ENCODE data around the gene ABLIM2.

ABLIM2 gene

DNA sequence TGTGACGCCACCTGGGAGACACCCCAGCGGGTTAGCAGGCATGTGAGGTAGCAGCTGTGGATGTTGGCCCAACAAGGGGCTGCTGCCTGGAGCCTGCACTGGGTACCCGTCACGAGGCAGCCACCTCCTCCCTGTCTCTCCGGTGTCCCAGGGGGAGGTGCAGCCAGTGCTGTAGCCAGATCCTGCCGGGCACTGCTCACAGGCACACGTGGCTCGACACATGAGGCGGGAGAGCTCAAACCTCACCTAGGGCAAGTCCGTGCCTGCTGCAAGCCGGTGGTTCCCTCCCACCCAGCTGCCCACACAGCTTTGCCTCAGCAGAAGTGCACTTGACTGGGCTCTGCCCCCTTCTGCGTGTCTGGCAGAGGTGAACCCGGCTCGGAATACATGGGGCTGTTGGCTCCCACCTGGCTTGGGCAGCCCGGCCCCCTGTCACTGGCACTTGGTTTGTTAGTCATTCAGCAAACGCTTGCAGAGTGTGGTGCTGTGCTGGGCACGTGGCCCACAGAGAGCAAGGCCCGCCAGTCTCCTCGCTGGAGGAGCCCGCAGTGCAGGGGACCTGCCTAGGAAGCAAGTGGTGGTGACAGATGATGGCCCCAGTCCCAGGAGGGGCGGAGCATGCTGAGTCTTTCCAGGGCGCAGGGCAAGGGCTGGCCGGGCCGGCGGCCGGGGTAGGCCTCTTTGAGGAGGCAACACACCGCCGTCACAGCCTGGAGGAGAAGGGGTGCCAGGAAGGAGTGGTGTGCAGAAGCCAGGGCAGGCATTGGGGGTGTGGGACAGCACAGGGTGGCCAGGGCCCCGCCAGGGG lies 30.3 kb upstream of the ABLIM2 start:
- Histone ChIP-seq H3K4me3 (ENCODE audit: low read length) (no peak overlapping the region), H3K4me1 (ENCODE audit: control insufficient read depth, insufficient read depth, low read length) (no peaks in the 10 kb centered on the region), H3K27ac (ENCODE audit: low read depth, low read length) (no peak overlapping the region), H3K9ac (ENCODE audit: low read length) (no peak overlapping the region), H3K36me3 (ENCODE audit: control insufficient read depth, insufficient read depth, low read length) (no peaks in the 10 kb centered on the region), H3K27me3 (ENCODE audit: control insufficient read depth, insufficient read depth, low read length) (no peaks in the 10 kb centered on the region)

DNA sequence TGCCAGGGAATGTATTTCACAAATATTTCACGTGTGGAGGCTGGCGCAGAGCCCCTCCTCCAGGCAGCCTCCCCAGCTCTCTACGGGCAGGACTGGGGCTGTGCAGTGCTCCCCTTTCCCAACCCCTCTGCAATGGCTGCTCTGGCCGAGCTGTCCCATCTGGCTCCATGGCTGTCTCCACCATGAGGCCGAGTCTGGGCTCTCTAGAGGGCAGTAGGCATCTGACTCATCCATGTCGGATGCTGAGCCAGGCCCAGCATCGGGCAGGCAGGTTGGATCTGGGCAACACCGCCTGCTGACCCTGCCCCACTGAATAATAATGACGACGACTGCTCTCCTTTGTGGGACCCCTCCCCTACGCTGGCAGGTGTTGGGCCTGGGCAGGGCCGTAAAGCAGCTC lies 29.5 kb upstream of the ABLIM2 start:
- no peaks in the 10 kb centered on the region for H3K27me3 ChIP-seq (ENCODE audit: control insufficient read depth, insufficient read depth, low read length)
- no peaks in the 10 kb centered on the region for H3K4me1 ChIP-seq (ENCODE audit: control insufficient read depth, insufficient read depth, low read length)
- H3K4me3 ChIP-seq (ENCODE audit: low read length): no peak overlapping the region
- H3K9ac ChIP-seq (ENCODE audit: low read length): no peak overlapping the region
- H3K27ac ChIP-seq (ENCODE audit: low read depth, low read length): no peak overlapping the region
- no peaks in the 10 kb centered on the region for H3K36me3 ChIP-seq (ENCODE audit: control insufficient read depth, insufficient read depth, low read length)

DNA sequence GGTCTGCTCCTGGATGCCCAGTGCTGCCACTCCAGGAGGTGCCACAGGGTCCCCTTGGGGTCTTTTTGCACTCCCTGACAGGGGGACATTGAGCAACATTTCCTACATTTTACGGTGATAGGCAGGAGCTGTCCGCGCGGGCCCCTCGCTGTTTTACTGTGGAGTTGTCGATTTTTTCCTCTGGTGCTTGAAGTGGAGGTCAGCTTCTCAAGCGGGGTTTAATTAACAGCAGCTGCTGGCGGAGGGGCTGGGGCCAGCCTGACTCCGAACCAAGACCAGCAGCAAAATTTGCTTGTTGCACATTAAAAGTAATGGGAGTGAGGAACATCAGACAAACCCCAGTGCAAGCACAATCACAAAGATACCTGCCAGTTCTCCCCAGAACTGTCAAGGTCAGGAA lies 27.3 kb upstream of the ABLIM2 start:
- Histone ChIP-seq H3K4me1 (ENCODE audit: control insufficient read depth, insufficient read depth, low read length) (no peaks in the 10 kb centered on the region), H3K27ac (ENCODE audit: low read depth, low read length) (no peak overlapping the region), H3K27me3 (ENCODE audit: control insufficient read depth, insufficient read depth, low read length) (no peaks in the 10 kb centered on the region), H3K4me3 (ENCODE audit: low read length) (no peak overlapping the region), H3K9ac (ENCODE audit: low read length) (no peak overlapping the region), H3K36me3 (ENCODE audit: control insufficient read depth, insufficient read depth, low read length) (no peaks in the 10 kb centered on the region)

DNA sequence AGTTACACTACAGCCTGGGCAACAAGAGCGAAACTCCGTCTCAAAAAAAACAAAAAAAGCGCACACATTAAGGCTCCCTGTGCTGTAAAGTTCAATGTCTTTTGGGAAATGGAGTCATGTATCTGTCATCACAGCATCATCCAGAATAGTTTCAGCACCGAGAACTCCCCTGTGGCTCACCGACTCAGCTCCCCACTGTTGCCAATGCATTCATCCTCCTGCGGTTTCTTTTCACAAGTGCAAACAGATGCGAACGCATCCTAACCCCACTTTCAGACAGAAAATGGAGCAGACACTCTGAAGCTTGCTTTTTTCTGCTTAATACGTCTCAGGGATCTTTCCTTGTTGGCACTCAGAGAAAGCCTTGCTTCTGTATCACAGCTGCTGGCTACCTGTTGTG lies 26.7 kb upstream of the ABLIM2 start:
- no peaks in the 10 kb centered on the region for H3K4me1 ChIP-seq (ENCODE audit: control insufficient read depth, insufficient read depth, low read length)
- H3K4me3 ChIP-seq (ENCODE audit: low read length): no peak overlapping the region
- H3K27me3 ChIP-seq (ENCODE audit: control insufficient read depth, insufficient read depth, low read length): no peaks in the 10 kb centered on the region
- H3K9ac ChIP-seq (ENCODE audit: low read length): no peak overlapping the region
- H3K27ac ChIP-seq (ENCODE audit: low read depth, low read length): no peak overlapping the region
- H3K36me3 ChIP-seq (ENCODE audit: control insufficient read depth, insufficient read depth, low read length): no peaks in the 10 kb centered on the region

DNA sequence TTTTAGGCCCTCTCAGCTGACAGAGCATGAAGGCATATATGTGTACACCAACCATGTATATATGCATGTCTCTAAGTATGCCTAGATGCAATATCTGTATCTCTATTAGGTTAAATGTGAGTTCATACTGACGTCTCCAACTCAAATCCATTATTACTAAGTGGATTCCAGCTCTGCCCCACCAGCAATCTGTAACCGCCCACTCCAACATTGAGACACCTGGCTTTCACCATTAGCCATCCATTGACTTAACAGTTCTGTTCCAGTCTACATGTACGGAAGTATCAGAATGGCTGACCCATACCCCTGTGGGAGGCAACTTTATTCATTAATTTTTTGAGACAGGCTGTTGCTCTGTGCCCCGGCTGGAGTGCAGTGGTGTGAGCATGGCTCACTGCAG lies 25.4 kb upstream of the ABLIM2 start:
- Histone ChIP-seq H3K27me3 (ENCODE audit: control insufficient read depth, insufficient read depth, low read length) (no peaks in the 10 kb centered on the region), H3K4me1 (ENCODE audit: control insufficient read depth, insufficient read depth, low read length) (no peaks in the 10 kb centered on the region), H3K4me3 (ENCODE audit: low read length) (no peak overlapping the region), H3K36me3 (ENCODE audit: control insufficient read depth, insufficient read depth, low read length) (no peaks in the 10 kb centered on the region), H3K27ac (ENCODE audit: low read depth, low read length) (no peak overlapping the region), H3K9ac (ENCODE audit: low read length) (no peak overlapping the region)

DNA sequence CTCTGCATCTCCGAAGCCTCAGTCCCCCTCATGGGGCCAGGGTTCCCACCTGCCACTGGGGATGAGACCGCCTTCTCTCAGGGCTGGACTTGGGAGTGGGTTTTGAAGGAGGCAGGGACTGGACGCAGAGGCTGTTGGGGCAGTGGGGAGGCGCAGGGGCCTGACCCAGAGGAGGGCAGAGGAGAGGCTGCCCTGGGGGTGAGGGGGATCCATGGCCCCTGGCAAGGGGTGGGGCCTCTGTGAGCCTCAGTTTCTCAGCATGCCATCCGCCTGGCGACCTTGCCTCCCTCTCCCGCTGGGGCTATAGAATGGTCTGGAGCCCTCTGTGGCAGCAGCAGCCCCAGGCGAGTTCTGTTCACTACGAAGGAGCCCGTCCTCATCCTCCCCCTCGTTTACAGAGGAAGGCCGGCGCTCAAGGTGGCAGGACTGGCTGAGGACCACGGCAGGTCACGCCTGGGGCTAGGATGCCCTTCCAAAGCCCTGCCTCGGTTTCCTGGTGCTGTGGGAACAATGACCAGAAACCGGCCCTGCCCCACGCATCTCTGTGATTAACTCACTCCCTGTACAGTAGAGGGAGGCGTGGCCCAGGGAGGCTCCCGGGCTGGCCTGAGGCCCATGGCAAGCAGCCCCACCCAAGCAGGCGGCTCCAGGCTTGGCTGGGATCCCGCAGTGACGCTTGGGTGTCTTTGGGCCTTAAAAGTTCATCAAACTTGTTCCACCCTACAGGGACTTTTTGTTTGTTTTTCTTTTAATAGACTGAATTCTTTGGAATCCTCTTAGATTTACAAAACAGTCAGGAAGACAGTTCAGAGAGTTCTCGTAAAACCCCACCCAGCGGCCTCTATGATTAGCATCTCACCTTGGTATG lies 24.5 kb upstream of the ABLIM2 start:
- Histone ChIP-seq H3K9ac (ENCODE audit: low read length) (no peak overlapping the region), H3K4me1 (ENCODE audit: control insufficient read depth, insufficient read depth, low read length) (no peaks in the 10 kb centered on the region), H3K27ac (ENCODE audit: low read depth, low read length) (no peak overlapping the region), H3K36me3 (ENCODE audit: control insufficient read depth, insufficient read depth, low read length) (no peaks in the 10 kb centered on the region), H3K4me3 (ENCODE audit: low read length) (no peak overlapping the region), H3K27me3 (ENCODE audit: control insufficient read depth, insufficient read depth, low read length) (no peaks in the 10 kb centered on the region)

DNA sequence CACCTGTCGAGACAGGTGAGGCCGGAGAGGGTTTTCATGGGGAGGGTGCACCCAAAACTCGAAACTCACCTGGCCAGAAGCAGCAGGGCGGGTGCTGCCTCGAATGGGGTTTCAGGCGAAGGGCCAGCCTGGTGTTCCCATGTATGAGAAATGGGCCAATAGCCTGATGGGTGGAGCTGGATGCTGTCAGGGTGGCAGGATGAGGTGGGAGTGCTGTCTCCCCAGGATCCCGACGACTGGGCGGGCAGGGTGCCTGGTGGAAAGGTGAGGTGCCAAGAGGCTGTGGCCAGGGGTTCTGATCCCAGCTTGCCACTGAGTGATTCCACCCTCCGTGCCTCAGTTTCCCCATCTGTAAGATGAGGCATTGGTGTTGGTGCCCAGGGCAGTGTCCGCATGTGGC lies 23.7 kb upstream of the ABLIM2 start:
- Histone ChIP-seq H3K4me1 (ENCODE audit: control insufficient read depth, insufficient read depth, low read length) (no peaks in the 10 kb centered on the region), H3K9ac (ENCODE audit: low read length) (no peak overlapping the region), H3K27ac (ENCODE audit: low read depth, low read length) (no peak overlapping the region), H3K4me3 (ENCODE audit: low read length) (no peak overlapping the region), H3K27me3 (ENCODE audit: control insufficient read depth, insufficient read depth, low read length) (no peaks in the 10 kb centered on the region), H3K36me3 (ENCODE audit: control insufficient read depth, insufficient read depth, low read length) (no peaks in the 10 kb centered on the region)

DNA sequence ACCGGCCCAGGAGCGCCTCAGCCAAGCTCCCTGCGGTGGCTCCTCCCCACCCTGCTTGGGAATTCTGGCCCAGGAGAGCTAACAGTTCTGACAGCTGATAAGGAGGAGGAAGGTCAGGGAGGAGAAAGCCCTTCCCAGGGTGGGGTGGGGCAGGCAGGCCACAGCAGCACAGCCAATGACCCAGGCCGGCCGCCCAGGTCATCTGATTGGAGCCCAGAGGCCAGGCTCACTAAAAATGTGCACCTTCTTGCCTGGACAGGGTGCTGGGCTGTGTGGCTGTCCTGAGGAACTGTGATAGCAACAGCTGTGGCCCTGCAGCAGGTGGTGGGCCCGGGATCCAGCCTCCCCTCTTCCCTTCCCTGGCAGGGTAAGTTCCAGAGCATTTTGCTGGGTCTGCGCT lies 23.2 kb upstream of the ABLIM2 start:
- no peak overlapping the region for H3K4me3 ChIP-seq (ENCODE audit: low read length)
- no peaks in the 10 kb centered on the region for H3K36me3 ChIP-seq (ENCODE audit: control insufficient read depth, insufficient read depth, low read length)
- no peaks in the 10 kb centered on the region for H3K4me1 ChIP-seq (ENCODE audit: control insufficient read depth, insufficient read depth, low read length)
- no peak overlapping the region for H3K9ac ChIP-seq (ENCODE audit: low read length)
- no peak overlapping the region for H3K27ac ChIP-seq (ENCODE audit: low read depth, low read length)
- H3K27me3 ChIP-seq (ENCODE audit: control insufficient read depth, insufficient read depth, low read length): no peaks in the 10 kb centered on the region

DNA sequence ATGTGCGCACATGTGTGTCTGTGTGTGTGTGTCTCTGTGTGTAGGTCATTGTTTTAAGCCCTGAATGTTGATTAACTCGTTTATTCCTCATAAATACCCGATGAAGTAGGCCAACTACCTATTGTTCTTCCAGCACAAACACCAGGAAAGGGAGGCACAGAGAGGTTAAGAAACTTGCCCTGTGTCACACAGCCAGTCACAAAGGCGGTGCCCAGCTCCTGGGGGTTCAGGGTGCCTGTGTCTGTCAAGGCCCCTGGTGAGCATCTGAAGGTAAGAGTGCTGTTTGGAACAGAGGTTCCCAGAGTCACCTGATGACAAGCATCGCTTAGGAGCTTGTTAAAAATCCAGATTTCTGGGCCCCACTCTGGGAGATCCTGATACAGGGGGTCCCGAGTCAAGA lies 22.5 kb upstream of the ABLIM2 start:
- no peaks in the 10 kb centered on the region for H3K4me1 ChIP-seq (ENCODE audit: control insufficient read depth, insufficient read depth, low read length)
- no peak overlapping the region for H3K9ac ChIP-seq (ENCODE audit: low read length)
- no peaks in the 10 kb centered on the region for H3K27me3 ChIP-seq (ENCODE audit: control insufficient read depth, insufficient read depth, low read length)
- H3K27ac ChIP-seq (ENCODE audit: low read depth, low read length): no peak overlapping the region
- H3K36me3 ChIP-seq (ENCODE audit: control insufficient read depth, insufficient read depth, low read length): no peaks in the 10 kb centered on the region
- H3K4me3 ChIP-seq (ENCODE audit: low read length): no peak overlapping the region

DNA sequence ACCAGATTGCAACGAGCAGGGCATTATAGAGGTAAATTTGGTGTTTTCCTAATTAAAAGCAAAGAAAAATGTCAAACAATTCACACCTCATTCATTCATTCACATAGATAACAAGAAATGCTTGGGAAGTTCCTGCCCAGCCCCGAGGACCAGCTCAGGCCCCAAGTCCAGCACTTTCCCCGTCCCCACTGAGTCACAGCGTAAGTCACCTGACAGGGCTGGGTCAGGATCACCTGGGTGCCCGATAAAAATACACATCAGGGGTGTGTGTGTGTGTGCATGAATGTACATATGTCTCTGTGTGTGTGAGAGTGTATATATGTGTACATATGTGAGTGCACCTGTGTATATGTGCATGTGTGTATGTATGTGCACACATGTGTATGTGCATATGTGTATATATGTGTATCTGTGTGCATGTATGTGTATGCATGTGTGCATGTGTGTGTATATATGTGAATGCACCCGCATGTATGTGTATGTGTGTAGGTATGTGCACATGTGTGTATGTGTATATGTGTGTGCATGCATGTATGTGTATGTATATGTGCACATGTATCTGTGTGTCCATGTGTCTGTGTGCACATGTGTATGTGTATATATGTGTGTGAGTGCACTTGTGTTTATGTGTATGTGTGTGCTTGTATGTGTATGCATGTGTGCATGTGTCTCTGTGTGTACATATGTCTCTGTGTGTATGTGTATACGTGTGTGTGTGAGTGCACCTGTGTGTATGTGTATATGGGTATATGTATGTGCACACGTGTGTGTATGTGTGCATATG lies 21.9 kb upstream of the ABLIM2 start:
- Histone ChIP-seq H3K4me3 (ENCODE audit: low read length) (no peak overlapping the region), H3K36me3 (ENCODE audit: control insufficient read depth, insufficient read depth, low read length) (no peaks in the 10 kb centered on the region), H3K4me1 (ENCODE audit: control insufficient read depth, insufficient read depth, low read length) (no peaks in the 10 kb centered on the region), H3K9ac (ENCODE audit: low read length) (no peak overlapping the region), H3K27ac (ENCODE audit: low read depth, low read length) (no peak overlapping the region), H3K27me3 (ENCODE audit: control insufficient read depth, insufficient read depth, low read length) (no peaks in the 10 kb centered on the region)

DNA sequence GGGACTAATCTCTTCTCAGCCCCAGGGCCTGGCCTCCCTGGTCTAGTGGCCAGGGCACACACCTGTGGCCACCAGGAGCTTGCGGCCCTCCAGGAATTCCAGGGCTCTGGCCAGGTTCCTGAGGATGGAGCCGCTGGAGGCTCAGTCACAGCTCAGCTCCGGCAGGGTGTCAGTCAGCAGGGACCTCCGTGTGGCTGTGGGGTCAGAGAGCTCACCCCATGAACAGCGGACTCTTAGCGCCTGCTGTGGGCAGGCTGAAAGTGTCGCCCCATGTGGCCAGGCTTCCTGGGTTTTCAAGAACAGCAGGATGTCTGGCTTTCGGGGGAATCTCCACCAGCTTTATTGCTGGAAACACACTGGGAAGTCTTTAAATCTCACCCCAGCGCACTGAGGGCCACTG lies 21.2 kb upstream of the ABLIM2 start:
- Histone ChIP-seq H3K9ac (ENCODE audit: low read length) (no peak overlapping the region), H3K27ac (ENCODE audit: low read depth, low read length) (no peak overlapping the region), H3K4me1 (ENCODE audit: control insufficient read depth, insufficient read depth, low read length) (no peaks in the 10 kb centered on the region), H3K27me3 (ENCODE audit: control insufficient read depth, insufficient read depth, low read length) (no peaks in the 10 kb centered on the region), H3K4me3 (ENCODE audit: low read length) (no peak overlapping the region), H3K36me3 (ENCODE audit: control insufficient read depth, insufficient read depth, low read length) (no peaks in the 10 kb centered on the region)

DNA sequence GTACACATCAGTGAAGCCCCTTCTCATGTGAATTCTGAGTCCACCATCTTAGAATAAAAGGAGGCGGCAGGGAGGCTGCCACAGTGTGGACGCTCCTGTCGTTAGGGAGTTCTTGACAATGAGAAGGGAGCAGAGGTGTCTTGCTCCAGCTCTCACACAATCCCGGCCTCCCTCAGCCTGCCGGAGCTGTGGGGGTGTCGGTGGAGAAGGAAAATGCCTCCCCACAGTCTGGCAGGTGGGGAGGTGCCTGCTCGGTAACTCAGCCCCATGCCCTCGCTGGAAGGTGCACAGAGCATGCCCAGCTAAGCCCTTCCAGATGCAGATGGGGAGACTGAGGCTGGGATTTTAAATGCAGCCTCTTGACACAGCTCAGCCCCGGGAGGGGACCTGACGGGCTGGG lies 20.5 kb upstream of the ABLIM2 start:
- Histone ChIP-seq H3K4me1 (ENCODE audit: control insufficient read depth, insufficient read depth, low read length) (no peaks in the 10 kb centered on the region), H3K36me3 (ENCODE audit: control insufficient read depth, insufficient read depth, low read length) (no peaks in the 10 kb centered on the region), H3K27me3 (ENCODE audit: control insufficient read depth, insufficient read depth, low read length) (no peaks in the 10 kb centered on the region), H3K27ac (ENCODE audit: low read depth, low read length) (no peak overlapping the region), H3K4me3 (ENCODE audit: low read length) (no peak overlapping the region), H3K9ac (ENCODE audit: low read length) (no peak overlapping the region)

All from rectal smooth muscle tissue (tissue), 1 donor.